GM21390 (cell line): ENCODE data around the gene ZNF700.
"Not testable (repeated sequence)": the region's sequence is repeated elsewhere in the genome, so short reads cannot be mapped to it uniquely, and the experiment has no call there.

ENCODE experiments used
- ATAC-seq: cut with Tn5 transposase; IDR thresholded peaks from one replicate; pipeline ENCODE4 v1.9.1; 2021; ENCODE audit not compliant: unreplicated experiment

The ZNF700 gene

GRCh38 chr19:11924886-11925650, at the start of gene ZNF700:
Gene ZNF700, plus strand, starts transcription at chr19:11925107. Its CDS starts 104 bp downstream, at chr19:11925211.
- peak; percentile 86 for ATAC-seq

GRCh38 chr19:11879687-11880266, 45.1 kb upstream of the ZNF700 start:
- not testable (repeated sequence) for ATAC-seq

- no peak for ATAC-seq
Measured at GRCh38 chr19:11880598-11880997, 44.3 kb upstream of the ZNF700 start.

GRCh38 chr19:11881151-11881800, 43.6 kb upstream of the ZNF700 start:
- no peak for ATAC-seq

- ATAC-seq = no peak
Measured at GRCh38 chr19:11882606-11883005, 42.3 kb upstream of the ZNF700 start.

- no peak for ATAC-seq
Measured at GRCh38 chr19:11887234-11887610, 37.7 kb upstream of the ZNF700 start.

- no peak for ATAC-seq
Measured at GRCh38 chr19:11887611-11888531, 37.0 kb upstream of the ZNF700 start, which contains the start of gene ZNF69. Gene ZNF69, plus strand, starts transcription at chr19:11887782. Its CDS starts 142 bp downstream, at chr19:11887924.

GRCh38 chr19:11889901-11890300, 35.0 kb upstream of the ZNF700 start:
- not testable (repeated sequence) for ATAC-seq

GRCh38 chr19:11890634-11891033, 34.3 kb upstream of the ZNF700 start:
- ATAC-seq = no peak

GRCh38 chr19:11894851-11895250, 30.1 kb upstream of the ZNF700 start:
- no peak for ATAC-seq

- no peak for ATAC-seq
Measured at GRCh38 chr19:11902228-11902627, 22.7 kb upstream of the ZNF700 start.

GRCh38 chr19:11905928-11906327, 19.0 kb upstream of the ZNF700 start:
- ATAC-seq = no peak

GRCh38 chr19:11911937-11912336, 13.0 kb upstream of the ZNF700 start:
- ATAC-seq = not testable (repeated sequence)

GRCh38 chr19:11914417-11915051, 10.4 kb upstream of the ZNF700 start:
- not testable (repeated sequence) for ATAC-seq

- no peak for ATAC-seq
Measured at GRCh38 chr19:11921852-11922495, 2.9 kb upstream of the ZNF700 start.

- ATAC-seq = not testable (repeated sequence)
Measured at GRCh38 chr19:11925651-11926187, 812 bp downstream of the ZNF700 start.

- ATAC-seq = no peak
Measured at GRCh38 chr19:11927227-11927626, 2.3 kb downstream of the ZNF700 start.

GRCh38 chr19:11931051-11931450, 6.1 kb downstream of the ZNF700 start:
- no peak for ATAC-seq

- ATAC-seq = no peak
Measured at GRCh38 chr19:11931513-11931912, 6.6 kb downstream of the ZNF700 start.

- ATAC-seq = not testable (repeated sequence)
Measured at GRCh38 chr19:11935829-11936228, 10.9 kb downstream of the ZNF700 start.
